Hematopoietic multipotent progenitor cell treated with erythropoietin and hydrocortisone succinate and interleukin-3 and kit ligand, for 17 days (in vitro differentiated cells): ENCODE data around the gene TESK2.

ENCODE experiments used
- DNase-seq: peaks from one replicate; pipeline ENCODE4 v3.0.0-alpha.2; 2015; ENCODE audit warnings: low spot score

The TESK2 gene

GRCh38 chr1:45303520-45304310 is 187.2 kb downstream of the TESK2 start:
- peak; percentile 94 for DNase-seq

GRCh38 chr1:45302505-45303150 is 188.3 kb downstream of the TESK2 start:
- no peak for DNase-seq

- no peak for DNase-seq
These were observed 190.3 kb downstream of the TESK2 start for GRCh38 chr1:45300669-45300997.

GRCh38 chr1:45299981-45300668 is 190.8 kb downstream of the TESK2 start:
- peak; percentile 65 for DNase-seq

GRCh38 chr1:45299296-45299695 is 191.7 kb downstream of the TESK2 start:
- DNase-seq = no peak

- no peak for DNase-seq
These were observed 193.2 kb downstream of the TESK2 start for GRCh38 chr1:45297666-45298356.
